Measurements from ENCODE around the gene SEMA4A. TPM values are rescaled to one million over a fixed set of nuclear protein-coding genes. Genes with fewer than 3 reads are reported as not detected.

The SEMA4A gene
- total and polyA plus RNA-seq, 2 of the 8 experiments (the other 6 are each of a cell fraction or from before 2014, with no cell fraction given), result 7.3 to 10.6 TPM

GRCh38 chr1:156146020-156146768 is 7.2 kb upstream of the SEMA4A start:
- no peak overlapping the region for H3K56ac ChIP-seq (replicated peaks; ENCODE audit: insufficient read length, low read depth, low read length)
- H3K27ac ChIP-seq (ENCODE audit: low read depth, low read length), result peak overlapping the region; percentile 17; the same call in 1 of the 2 replicates
- peak; percentile 45 for FAIRE-seq
- H3K4me1 ChIP-seq (replicated peaks in 1 of 4; ENCODE audit: control insufficient read depth in 3 of 4, insufficient read depth in 4 of 4, low read length in 3 of 4), result peaks cover 20 to 39% (median 29%) of the 10 kb centered on the region in 4 experiments
- H4K91ac ChIP-seq (replicated peaks; ENCODE audit: insufficient read length, low read length), result peak overlapping the region; percentile 88
- H4K5ac ChIP-seq (ENCODE audit: insufficient read length, low read depth, low read length), result peak overlapping the region; percentile 7
- peak overlapping the region; percentile 51 for H2BK120ac ChIP-seq (replicated peaks; ENCODE audit: low read depth, low read length)
- no peaks in the 10 kb centered on the region for H3K79me2 ChIP-seq (ENCODE audit: control insufficient read depth in 1 of 2, insufficient read depth in 2 of 2, low read length in 2 of 2)
- H3K14ac ChIP-seq (ENCODE audit: insufficient read length), result no peak overlapping the region
- peak overlapping the region; percentile 26 for H3K18ac ChIP-seq (ENCODE audit: extremely low read depth, low read length)
- H3K23ac ChIP-seq (ENCODE audit: insufficient read length), result no peak overlapping the region
- 0 out of 2 replicates have a peak overlapping the region, but pooled peaks have one; percentile 53 for H2BK15ac ChIP-seq (ENCODE audit: low read length)
- peak overlapping the region in 1 of 4 experiments; percentile 35; a peak in 3 of 8 replicates for H3K4me3 ChIP-seq (ENCODE audit: extremely low read depth in 1 of 4, insufficient read depth in 2 of 4, low read depth in 3 of 4, low read length in 4 of 4)
- peak overlapping the region; percentile 73; the same call in 1 of the 2 replicates for H2BK5ac ChIP-seq (ENCODE audit: low read depth, low read length)
- no peak overlapping the region for H2AK5ac ChIP-seq (ENCODE audit: low read depth, low read length)
- no peak overlapping the region for H2BK20ac ChIP-seq (ENCODE audit: low read length)
- H3K4ac ChIP-seq (replicated peaks; ENCODE audit: insufficient read length, low read depth, low read length), result no peak overlapping the region
- no peaks in the 10 kb centered on the region; the same call in 1 of the 2 replicates for H3K79me1 ChIP-seq (ENCODE audit: low read depth, low read length)
- H3K36me3 ChIP-seq (ENCODE audit: control insufficient read depth in 2 of 4, insufficient read depth in 4 of 4, low read length in 3 of 4), result no peaks in the 10 kb centered on the region
- ChIA-PET CTCF (ENCODE audit: partially characterized antibody) (interaction anchor here (0.7 to 42.4 kb wide), 21 partner anchors 9 to 173 kb away, joined by 3 to 1994 read pairs (median 5); partner anchors contain the start of genes BGLAP, MEX3A, PAQR6 and PMF1), POLR2A (ENCODE audit: partially characterized antibody) (interaction anchor here (0.9 to 8.5 kb wide), 9 partner anchors 27 to 101 kb away, joined by 3 to 64 read pairs (median 4); partner anchors contain the start of genes PAQR6, PMF1 and SLC25A44)
- no peaks in the 10 kb centered on the region for H3K27me3 ChIP-seq (replicated peaks in 1 of 4; ENCODE audit: control insufficient read depth in 3 of 4, extremely low read depth in 1 of 4, insufficient read depth in 3 of 4, low read length in 3 of 4)
- no peak for DNase-seq (ENCODE audit: low read depth in 1 of 2, low spot score in 2 of 2)
- H3K23me2 ChIP-seq (ENCODE audit: low read depth, low read length), result peaks cover 3% of the 10 kb centered on the region; the same call in 1 of the 2 replicates
- peak overlapping the region; percentile 20; the same call in 1 of the 2 replicates for H2AFZ ChIP-seq (ENCODE audit: low read length)
- H4K20me1 ChIP-seq (replicated peaks in 1 of 2; ENCODE audit: control insufficient read depth in 1 of 2, insufficient read depth in 2 of 2, low read length in 2 of 2), result no peaks in the 10 kb centered on the region
- no peak overlapping the region for H3K9ac ChIP-seq (replicated peaks in 1 of 4; ENCODE audit: extremely low read depth in 1 of 4, low read depth in 3 of 4, low read length in 3 of 4)
- peak overlapping the region in 1 of 2 experiments; percentile 50; a peak in 3 of 4 replicates for H3K4me2 ChIP-seq (ENCODE audit: insufficient read depth in 1 of 2, low read depth in 2 of 2, low read length in 2 of 2)
- WGBS, 2 experiments (ENCODE audit: extremely low coverage in 1 of 2, insufficient coverage in 1 of 2, insufficient read length in 1 of 2, insufficient replicate concordance in 2 of 2, low coverage in 1 of 2, low lambda C conversion rate in 2 of 2, missing lambda C conversion rate in 1 of 2), result 48% methylated on average over 13 of the region's 13 CpGs; no CpG with 5 or more reads in 1 of the 2 experiments
- H3K9me3 ChIP-seq (ENCODE audit: insufficient read depth in 2 of 2, low read depth in 1 of 2, low read length in 1 of 2), result no peaks in the 10 kb centered on the region
- peak overlapping the region; percentile 92; the same call in 1 of the 2 replicates for H2BK12ac ChIP-seq (ENCODE audit: low read depth, low read length)
- H4K8ac ChIP-seq (ENCODE audit: extremely low read depth, insufficient read depth, low read length), result no peak overlapping the region; the same call in 1 of the 2 replicates
- TF ChIP-seq RAD21 (IDR thresholded peaks at IDR 0.05 in 1 of 2, conservative IDR thresholded peaks at IDR 0.05 in 1 of 2; ENCODE audit: low read depth in 2 of 2, low read length in 2 of 2), result peak; percentile 74 to 79
- no peak for TF ChIP-seq SRF (IDR thresholded peaks at IDR 0.05; ENCODE audit: low read depth, low read length)
- TF ChIP-seq CREB1 (IDR thresholded peaks at IDR 0.05), result 0 out of 2 replicates have a peak, but pooled peaks have one; percentile 23
- TF ChIP-seq GABPA (IDR thresholded peaks at IDR 0.05; ENCODE audit: borderline replicate concordance, insufficient read depth, low read length), result no peak
- no peak for TF ChIP-seq KDM4A (IDR thresholded peaks at IDR 0.05; ENCODE audit: low read depth, low read length, severe bottlenecking)
